HUDEP-2 (cell line): ENCODE results near the gene CHST5.

Experiments used
- DNase-seq, 76 experiments: peaks; one replicate each; lab custom pipeline; 2025; ENCODE audit not compliant: unreplicated experiment in 76 of 76; lab: John Stamatoyannopoulos, UW

The CHST5 gene

GRCh38 chr16:75535901-75536300 lies at the start of gene CHST5:
Gene CHST5 (minus strand): TSS chr16:75536108. CDS start chr16:75530384, 5,724 bp downstream.
- DNase-seq = no peak

DNA sequence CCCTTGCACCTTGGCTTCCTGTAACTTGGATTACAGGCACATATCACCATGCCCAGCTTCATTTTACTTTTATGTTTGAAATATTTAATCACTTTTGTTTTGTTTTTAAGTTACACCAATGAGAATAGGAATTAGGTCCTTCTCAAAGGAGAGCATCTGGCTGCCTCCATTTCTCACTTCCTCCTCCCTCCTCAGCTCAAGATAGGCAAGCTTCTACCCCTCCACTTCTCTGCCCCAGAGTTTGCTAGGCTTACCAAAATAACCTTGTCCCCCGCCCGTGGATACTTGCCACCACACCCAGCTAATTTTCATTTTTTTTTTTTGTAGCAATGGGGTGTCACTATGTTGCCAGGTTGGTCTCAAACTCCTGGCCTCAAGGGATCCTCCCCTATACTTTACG lies 48.2 kb upstream of the CHST5 start:
- DNase-seq = no peak

DNA sequence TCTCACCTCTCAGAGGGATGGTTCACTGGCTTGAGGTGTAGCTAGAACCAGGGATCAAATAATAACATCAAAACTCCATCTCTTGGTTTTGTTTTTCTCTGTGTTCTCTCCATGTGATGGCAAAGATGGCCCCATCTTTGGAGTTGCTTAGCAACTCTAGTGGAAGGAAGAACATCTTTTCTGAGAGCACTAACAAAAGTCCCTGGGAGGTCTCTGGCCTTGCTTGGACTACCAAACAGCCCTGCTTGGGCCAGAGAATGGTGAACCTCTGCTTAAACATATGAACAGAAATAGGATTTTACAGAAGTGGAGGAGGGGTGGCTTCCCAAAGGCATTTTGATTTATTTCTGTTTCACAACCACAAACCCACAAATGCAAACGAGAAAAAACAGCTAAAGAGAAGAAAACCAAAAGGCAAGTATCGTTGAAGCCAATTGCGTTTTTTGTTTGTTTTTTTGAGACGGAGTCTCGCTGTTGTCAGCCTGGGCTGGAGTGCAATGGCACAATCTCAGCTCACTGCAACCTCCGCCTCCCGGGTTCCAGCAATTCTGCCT lies 43.5 kb upstream of the CHST5 start:
- no peak for DNase-seq

DNA sequence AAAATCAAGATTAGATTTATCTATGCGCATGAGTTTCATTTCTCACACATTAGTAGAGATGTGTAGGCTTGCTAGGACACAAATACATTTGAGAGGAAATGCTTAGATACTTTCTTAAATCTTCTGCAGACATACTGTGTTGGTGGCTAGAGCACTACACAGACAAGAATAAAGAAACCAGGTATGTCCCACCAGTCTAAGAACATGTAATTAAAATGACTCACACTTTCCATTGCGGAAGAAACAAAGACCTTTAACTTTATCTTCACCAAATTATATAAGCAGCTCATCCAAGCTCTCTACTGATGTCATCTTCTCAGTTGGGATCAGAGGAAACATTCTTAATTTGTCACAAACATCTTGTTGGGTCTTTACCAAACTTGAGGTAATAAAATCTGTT lies 42.8 kb upstream of the CHST5 start:
- DNase-seq = no peak

DNA sequence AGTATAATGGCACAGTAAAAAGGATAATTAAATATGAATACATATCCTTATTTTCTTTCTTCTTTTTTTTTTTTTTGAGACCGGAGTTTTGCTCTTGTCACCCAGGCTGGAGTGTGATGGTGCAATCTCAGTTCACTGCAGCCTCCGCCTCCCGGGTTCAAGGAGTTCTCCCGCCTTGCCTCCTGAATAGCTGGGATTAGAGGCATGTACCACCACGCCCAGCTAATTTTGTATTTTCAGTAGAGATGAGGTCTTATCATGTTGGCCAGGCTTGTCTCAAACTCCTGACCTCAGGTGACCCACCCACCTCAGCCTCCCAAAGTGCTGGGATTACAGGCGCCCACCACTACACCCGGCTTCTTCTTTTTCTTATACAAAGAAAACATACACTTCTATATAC lies 42.3 kb upstream of the CHST5 start:
- DNase-seq = peak in 22 of 76 experiments; percentile 4 to 54 (median 22)

DNA sequence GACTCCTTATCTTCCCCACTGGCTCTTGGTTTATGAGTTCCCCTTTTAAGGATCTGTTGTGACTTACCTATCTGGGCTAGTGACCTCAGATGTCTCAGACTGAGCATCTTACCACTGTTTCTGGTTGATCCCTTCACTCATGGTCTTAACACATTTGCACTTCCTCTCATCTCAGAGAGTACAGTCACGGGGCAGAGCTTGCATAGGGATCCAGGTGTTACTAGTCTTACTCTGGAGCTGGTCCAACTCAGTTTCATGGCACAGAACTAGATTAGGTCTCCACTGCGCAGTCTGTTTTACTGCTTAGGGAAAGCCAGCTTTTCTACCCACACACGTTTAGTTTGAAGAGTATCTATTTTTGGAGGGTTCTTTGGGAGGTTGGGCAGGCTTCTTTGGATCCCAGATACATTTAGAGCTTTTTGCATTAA lies 40.5 kb upstream of the CHST5 start:
- no peak for DNase-seq

DNA sequence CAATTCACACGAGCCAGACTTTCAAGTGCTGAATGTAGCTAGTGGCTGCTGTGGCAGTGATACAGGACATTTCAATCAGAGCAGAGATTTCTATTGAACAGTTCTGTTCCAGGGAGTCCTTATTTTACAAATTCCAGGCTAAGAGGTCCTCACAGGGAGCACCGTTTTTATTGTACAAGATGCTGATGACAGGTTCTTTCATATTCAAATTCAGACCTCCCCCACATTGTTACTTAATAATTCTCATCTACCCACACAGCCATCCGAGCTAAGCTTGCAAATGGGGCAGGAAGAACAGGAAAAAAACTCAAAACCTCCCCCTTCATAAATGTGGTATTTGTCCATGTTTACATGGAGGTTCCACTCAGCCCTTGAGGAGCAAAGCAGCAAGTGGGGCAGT lies 40.0 kb upstream of the CHST5 start:
- no peak for DNase-seq

DNA sequence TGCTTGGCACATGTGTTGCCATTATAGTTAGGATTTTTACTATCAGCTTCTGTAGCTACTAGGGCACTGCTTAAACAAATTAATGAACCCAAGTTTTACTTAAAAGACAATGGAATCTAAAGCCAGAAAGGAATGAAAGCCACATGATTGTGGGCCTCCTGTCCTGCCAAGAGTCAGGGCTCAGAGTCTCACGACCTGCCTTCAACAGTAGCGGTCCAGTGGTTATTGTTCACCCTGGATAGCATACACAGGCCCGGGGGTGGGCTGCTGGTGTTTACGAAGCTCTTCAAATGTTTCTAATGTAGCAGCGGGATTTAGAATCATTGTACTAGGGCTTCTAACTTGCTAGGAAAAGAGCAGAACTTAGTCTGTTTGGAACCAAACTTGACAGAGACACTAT lies 38.0 kb upstream of the CHST5 start:
- DNase-seq = no peak

GRCh38 chr16:75572864-75573542 lies 37.1 kb upstream of the CHST5 start:
- DNase-seq = peak in 5 of 76 experiments; percentile 1 to 20 (median 10)

DNA sequence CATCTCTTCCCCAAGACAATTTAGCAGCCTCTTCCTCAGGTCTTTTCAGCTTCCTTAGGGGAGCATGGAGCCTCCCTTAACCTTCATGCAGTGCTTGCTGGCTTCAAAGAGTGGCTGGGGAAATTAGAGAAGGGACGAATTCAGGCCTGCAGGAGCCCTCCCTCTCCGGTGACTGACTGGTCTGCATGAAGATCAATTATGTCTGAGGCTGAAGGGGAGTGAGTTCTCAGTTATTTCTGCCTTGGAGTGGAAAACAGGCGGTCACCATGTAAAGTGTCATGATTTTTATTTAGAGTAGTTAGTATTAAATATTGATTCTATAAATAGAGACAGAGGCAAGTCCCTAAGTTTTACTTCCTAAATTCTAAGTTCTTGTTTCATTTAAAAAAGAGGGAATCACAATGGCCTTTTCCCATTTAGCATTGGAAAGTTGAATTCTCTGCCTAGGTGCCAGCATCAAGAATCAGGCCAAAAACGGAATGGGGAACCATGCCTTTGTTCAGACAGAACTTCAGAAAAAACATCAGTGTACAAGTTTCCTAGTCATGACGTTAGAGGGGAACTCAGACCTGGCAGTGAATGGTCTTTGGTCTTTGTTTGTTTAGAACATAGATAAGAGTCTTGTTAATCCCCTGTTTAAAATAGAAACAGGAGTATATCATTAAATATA lies 34.6 kb upstream of the CHST5 start:
- no peak for DNase-seq

- DNase-seq = no peak
Measured at GRCh38 chr16:75567911-75568310, 32.0 kb upstream of the CHST5 start.

DNA sequence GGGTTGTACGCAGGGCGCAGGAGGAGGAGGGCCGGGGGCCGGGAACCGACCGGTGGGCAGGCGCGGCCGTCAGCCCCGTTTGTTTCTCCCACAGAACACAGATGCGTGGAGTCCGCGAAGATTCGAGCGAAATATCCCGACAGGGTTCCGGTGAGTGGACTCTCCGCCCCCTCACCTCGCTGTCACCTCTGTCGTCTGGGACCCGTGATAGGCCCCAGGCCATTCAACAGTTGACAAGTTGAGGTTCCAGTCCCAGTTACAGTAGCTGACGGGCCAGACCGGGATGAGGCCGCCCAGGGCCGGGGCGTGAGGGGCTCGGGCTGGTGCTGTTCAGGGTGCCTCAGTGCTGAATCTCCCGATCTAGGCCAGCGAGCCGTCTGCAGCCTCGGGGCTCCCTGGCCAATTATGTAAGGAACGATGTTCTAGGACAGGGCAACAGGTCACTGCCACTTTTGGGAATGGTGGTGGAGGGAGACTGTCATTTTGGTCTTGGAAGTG lies 30.9 kb upstream of the CHST5 start:
- DNase-seq = peak in 15 of 76 experiments; percentile 1 to 46 (median 12)

- DNase-seq = peak in 72 of 76 experiments; percentile 12 to 93 (median 66)
Measured at GRCh38 chr16:75566040-75566757, 30.3 kb upstream of the CHST5 start, which contains the start of gene GABARAPL2. Gene GABARAPL2 (plus strand): TSS chr16:75566379. CDS start chr16:75566487, 108 bp downstream.

GRCh38 chr16:75565640-75566039 lies 29.7 kb upstream of the CHST5 start:
- DNase-seq = no peak

DNA sequence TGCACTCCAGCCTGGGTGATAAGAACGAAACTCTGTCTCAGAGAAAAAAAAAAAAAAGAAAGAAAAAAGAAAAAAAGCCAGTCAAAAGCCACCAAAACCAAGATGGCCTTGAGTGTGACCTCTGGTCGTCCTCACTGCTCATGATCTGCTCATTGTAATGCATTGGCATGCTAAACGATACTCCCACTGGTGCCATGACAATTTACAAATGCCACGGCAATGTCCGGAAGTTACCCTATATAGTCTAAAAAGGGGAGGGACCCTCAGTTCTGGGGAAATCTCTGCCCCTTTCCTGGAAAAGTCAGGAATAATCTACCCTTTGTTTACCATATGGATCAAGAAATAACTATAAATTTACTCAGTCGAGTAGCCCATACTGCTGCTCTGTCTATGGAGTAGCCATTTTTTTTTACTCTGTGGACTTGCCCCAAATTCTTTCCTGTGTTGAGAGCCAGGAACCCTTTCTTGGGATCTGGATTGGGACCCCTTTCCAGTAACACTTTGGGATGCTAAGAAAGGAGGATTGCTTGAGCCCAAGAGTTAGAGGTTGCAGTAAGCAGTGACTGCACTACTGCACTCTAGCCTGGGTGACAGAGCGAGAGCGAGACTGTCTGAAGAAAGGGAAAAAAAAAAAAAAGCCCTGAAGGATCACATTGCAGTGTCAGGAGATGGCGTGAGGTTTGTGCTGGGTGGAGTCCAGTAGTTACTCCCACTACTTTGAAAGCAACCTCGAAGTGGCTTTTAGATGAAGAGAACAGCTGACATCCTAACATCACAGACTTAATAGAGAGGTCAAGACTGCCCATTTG lies 23.9 kb upstream of the CHST5 start:
- DNase-seq = peak in 43 of 76 experiments; percentile 6 to 61 (median 24)

DNA sequence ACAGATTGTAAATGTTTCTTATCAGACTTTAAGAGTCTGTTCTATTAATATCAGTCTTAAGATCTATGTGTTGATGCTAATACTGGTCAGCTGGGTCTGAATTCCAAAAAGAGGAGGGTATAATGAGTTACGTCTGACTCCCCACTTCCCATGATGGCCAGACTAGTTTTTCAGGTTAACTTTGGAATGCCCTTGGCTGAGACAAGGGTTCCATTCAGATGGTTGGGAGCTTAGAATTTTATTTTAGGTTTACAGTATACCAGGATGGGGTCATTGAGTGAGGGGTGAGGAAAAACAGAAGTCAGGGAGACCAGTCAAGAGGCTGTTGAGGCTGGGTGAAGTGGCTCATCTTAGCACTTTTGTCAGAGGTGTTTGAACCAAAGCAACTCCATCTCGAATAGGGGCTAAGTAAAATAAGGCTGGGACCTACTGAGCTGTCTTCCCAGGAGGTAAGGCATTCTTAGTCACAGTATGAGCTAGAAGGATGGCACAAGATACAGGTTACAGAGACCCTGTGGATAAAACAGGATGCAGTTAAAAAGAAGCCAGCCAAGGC lies 23.0 kb upstream of the CHST5 start:
- no peak for DNase-seq

GRCh38 chr16:75556431-75556950 lies 20.6 kb upstream of the CHST5 start:
- DNase-seq = peak in 1 of 76 experiments; percentile 30

DNA sequence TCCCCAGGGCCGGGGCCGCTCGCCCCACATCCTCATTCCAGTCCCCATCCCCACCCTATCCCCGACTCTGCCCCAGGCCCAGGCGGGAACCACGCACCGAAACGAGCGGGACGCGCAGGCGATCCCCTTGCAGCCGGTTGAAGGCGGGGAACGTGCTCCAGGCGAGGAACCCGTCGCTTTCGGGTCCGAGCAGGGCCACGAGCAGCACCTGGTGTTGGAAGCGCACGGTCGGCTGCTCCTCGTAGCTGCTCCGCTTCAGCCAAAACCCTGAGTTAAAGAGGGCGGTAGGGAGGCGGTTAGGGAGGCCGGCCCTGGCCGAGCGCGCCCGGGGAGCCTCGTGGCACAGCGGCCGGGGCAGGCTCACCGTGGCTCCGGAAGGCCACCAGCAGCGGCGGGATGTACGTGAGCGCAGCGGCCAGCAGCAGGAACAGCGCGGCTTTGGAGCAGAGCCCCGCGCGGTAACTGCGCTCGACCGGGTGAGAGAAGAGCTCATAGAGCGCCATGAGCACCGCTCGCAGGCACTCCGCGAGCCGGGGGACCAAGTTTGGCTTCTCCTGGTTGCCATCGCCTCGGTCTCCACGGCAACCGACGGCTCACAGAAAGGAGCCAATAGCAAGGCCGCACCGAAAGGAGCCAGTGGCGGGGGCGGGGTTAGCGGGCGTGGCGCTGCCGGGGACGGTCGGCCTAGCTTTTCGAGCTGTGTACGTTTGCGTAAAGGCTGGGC lies 20.0 kb upstream of the CHST5 start, which contains the start of gene TMEM231:
TMEM231 (minus strand) TSS at position 546 of the 724 bp plus-strand sequence; CDS start at position 503, 43 bp downstream.
- peak; percentile 30 to 96 (median 91) for DNase-seq
